Measurements from ENCODE around the gene PPP6R3. TPM values are rescaled to one million over a fixed set of nuclear protein-coding genes. Genes with fewer than 3 reads are reported as not detected.
"Not testable (repeated sequence)": the region's sequence is repeated elsewhere in the genome, so short reads cannot be mapped to it uniquely, and the experiment has no call there.

Gene PPP6R3
- total RNA-seq, 1 experiment from 2014 or later = 122 TPM

DNA sequence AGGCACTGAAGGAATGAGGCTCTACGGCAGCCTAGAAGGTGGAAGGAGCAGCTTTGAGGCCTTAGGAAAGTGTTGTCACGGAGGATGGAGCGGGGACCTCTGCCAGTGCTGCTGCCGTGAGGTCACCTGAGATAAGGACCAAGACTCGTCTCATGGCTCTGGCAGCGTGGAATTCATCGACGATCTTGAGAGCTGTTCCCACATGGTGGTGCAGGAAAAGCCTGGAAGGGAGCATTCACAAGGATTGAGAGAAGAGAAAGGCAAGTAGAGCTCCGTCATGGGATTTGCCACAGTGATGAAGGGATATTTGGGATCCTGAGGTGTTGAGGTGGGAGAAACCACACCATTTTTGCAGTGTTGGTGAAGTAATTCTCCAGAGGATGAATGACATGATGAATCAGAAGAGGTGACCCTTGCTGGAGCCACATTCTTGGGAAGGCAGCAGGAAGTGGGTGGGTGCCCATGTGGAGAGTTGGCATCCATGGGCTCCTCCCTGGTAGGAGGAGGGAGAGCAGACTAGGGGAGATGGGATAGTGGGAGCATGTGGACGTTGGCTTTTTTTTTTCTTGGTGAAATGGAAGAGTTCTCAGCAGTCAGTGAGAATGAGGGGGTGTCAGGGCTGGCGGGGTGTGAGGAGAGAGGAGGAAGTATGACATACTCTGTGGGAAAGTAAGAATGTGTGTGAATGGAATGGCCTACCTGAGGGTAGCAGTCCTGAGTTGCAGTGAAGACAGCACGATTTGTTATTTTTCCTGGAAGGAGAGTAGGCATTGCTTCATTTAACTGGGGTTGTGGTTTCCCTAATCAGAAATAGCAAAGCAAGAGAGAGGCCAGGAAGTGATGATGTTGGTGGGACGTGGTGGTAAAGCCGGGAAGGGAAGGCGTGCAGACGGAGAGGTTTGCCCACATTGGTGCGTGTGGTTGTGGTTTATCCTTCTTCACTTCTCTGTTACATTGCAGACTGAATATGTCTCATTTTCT is 11.1 kb downstream of the PPP6R3 start:
- BruUV-seq (replicated peaks) = no TSS peak
- DNase-seq = no peak
- no peaks in the 10 kb centered on the region for H3K9me3 Mint-ChIP-seq (ENCODE audit: low read depth, unreplicated experiment)
- peaks cover 11% of the 10 kb centered on the region for H3K36me3 Mint-ChIP-seq (ENCODE audit: insufficient read depth, unreplicated experiment)
- no peaks in the 10 kb centered on the region for H3K27me3 Mint-ChIP-seq (ENCODE audit: unreplicated experiment)
- TF ChIP-seq, protein P1, sequence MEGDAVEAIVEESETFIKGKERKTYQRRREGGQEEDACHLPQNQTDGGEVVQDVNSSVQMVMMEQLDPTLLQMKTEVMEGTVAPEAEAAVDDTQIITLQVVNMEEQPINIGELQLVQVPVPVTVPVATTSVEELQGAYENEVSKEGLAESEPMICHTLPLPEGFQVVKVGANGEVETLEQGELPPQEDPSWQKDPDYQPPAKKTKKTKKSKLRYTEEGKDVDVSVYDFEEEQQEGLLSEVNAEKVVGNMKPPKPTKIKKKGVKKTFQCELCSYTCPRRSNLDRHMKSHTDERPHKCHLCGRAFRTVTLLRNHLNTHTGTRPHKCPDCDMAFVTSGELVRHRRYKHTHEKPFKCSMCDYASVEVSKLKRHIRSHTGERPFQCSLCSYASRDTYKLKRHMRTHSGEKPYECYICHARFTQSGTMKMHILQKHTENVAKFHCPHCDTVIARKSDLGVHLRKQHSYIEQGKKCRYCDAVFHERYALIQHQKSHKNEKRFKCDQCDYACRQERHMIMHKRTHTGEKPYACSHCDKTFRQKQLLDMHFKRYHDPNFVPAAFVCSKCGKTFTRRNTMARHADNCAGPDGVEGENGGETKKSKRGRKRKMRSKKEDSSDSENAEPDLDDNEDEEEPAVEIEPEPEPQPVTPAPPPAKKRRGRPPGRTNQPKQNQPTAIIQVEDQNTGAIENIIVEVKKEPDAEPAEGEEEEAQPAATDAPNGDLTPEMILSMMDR (IDR thresholded peaks at IDR 0.05; ENCODE audit: unreplicated experiment) = no peak
- CTCF ChIA-PET = no interaction called here
- intact Hi-C loops (cut with micrococcal nuclease; ENCODE audit: unreplicated experiment) = no loop called here
- H3K27ac Mint-ChIP-seq (ENCODE audit: unreplicated experiment) = no peak overlapping the region
- H3K4me3 Mint-ChIP-seq (ENCODE audit: low read depth, unreplicated experiment) = no peak overlapping the region
- H3K4me1 Mint-ChIP-seq (ENCODE audit: low read depth, unreplicated experiment) = peaks cover 53% of the 10 kb centered on the region

DNA sequence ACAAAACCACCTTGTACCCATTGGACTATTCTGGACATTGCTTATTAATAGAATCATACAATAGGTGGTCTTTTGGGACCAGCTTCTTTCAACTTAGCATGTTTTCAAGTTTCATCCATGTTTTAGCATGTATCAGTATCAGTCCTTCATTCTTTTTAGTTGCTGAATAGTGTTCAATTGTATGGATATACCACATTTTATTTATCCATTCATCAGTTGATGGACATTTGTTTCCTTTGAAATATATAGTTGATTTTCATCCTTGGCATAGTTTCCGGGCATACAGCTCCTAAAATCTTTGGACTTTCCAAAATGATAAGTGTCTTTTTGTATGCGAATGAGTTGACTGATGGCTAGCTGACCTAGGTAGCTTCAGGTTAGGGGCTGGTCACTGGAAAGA is 12.2 kb downstream of the PPP6R3 start:
- TF ChIP-seq, protein P1 (IDR thresholded peaks at IDR 0.05; ENCODE audit: unreplicated experiment) = no peak
- H3K36me3 Mint-ChIP-seq (ENCODE audit: insufficient read depth, unreplicated experiment) = peaks cover 11% of the 10 kb centered on the region
- H3K4me3 Mint-ChIP-seq (ENCODE audit: low read depth, unreplicated experiment) = no peak overlapping the region
- no peaks in the 10 kb centered on the region for H3K9me3 Mint-ChIP-seq (ENCODE audit: low read depth, unreplicated experiment)
- peaks cover 45% of the 10 kb centered on the region for H3K4me1 Mint-ChIP-seq (ENCODE audit: low read depth, unreplicated experiment)
- intact Hi-C loops (cut with micrococcal nuclease; ENCODE audit: unreplicated experiment) = no loop called here
- H3K27ac Mint-ChIP-seq (ENCODE audit: unreplicated experiment) = no peak overlapping the region
- no peaks in the 10 kb centered on the region for H3K27me3 Mint-ChIP-seq (ENCODE audit: unreplicated experiment)
- BruUV-seq (replicated peaks) = no TSS peak
- DNase-seq = no peak
- CTCF ChIA-PET = no interaction called here

DNA sequence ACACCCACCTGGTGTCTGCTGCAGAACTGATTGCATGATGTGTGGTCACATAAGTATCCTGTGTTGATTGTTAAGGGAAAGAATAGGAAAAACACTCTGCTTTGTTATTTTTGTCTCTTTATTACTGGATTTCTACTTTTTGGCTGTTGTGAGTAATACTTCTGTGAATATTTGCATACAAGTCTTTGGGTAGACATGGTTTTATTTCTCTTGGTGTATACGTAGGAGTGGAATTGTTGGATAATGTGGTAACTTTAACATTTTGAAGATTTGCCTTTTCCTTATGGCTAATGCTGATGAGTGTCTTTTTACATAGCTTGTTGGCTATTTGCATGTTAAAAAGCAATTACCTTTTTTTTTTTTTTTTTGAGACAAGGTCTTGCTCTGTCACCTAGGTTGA is 13.1 kb downstream of the PPP6R3 start:
- Mint-ChIP-seq H3K9me3 (ENCODE audit: low read depth, unreplicated experiment) (no peaks in the 10 kb centered on the region), H3K27me3 (ENCODE audit: unreplicated experiment) (no peaks in the 10 kb centered on the region), H3K4me1 (ENCODE audit: low read depth, unreplicated experiment) (peaks cover 36% of the 10 kb centered on the region), H3K4me3 (ENCODE audit: low read depth, unreplicated experiment) (no peak overlapping the region), H3K27ac (ENCODE audit: unreplicated experiment) (no peak overlapping the region), H3K36me3 (ENCODE audit: insufficient read depth, unreplicated experiment) (peaks cover 4% of the 10 kb centered on the region)
- no peak for DNase-seq
- CTCF ChIA-PET = no interaction called here
- no TSS peak for BruUV-seq (replicated peaks)
- TF ChIP-seq, protein P1 (IDR thresholded peaks at IDR 0.05; ENCODE audit: unreplicated experiment) = no peak
- intact Hi-C loops (cut with micrococcal nuclease; ENCODE audit: unreplicated experiment) = no loop called here

DNA sequence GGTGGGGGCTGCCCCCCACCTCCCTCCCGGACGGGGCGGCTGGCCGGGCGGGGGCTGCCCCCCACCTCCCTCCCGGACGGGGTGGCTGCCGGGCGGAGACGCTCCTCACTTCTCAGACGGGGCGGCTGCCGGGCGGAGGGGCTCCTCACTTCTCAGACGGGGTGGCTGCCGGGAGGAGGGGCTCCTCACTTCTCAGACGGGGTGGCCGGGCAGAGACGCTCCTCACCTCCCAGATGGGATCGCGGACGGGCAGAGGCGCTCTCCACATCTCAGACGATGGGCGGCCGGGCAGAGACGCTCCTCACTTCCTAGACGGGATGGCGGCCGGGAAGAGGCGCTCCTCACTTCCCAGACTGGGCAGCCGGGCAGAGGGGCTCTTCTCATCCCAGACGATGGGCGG is 15.1 kb downstream of the PPP6R3 start:
- CTCF ChIA-PET; H3K9me3 Mint-ChIP-seq (ENCODE audit: low read depth, unreplicated experiment); H3K27ac Mint-ChIP-seq (ENCODE audit: unreplicated experiment); H3K4me3 Mint-ChIP-seq (ENCODE audit: low read depth, unreplicated experiment); intact Hi-C loops (cut with micrococcal nuclease; ENCODE audit: unreplicated experiment); BruUV-seq (replicated peaks); H3K27me3 Mint-ChIP-seq (ENCODE audit: unreplicated experiment); H3K36me3 Mint-ChIP-seq (ENCODE audit: insufficient read depth, unreplicated experiment); DNase-seq: not testable (repeated sequence)
- H3K4me1 Mint-ChIP-seq (ENCODE audit: low read depth, unreplicated experiment) = peaks cover 27% of the 10 kb centered on the region

DNA sequence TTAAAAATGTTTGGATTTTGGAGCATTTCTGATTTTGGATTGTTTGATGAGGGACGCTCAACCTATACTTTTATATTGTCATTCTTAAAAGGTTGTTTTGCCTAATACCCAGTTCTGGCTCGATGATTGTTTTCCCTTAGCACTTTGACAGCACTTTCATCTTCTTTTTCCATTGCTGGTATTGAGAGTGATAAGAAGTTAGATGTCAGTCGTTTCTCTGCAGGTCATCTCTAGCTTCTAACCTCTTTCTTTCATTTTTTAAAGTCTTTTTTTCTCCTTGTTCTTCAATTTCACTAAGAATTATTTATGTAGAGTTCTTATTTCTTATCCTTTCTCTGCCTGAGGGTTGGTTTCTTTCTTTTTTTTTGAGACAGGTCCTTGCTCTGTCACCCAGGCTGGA is 18.8 kb downstream of the PPP6R3 start:
- Mint-ChIP-seq H3K27ac (ENCODE audit: unreplicated experiment) (no peak overlapping the region), H3K4me1 (ENCODE audit: low read depth, unreplicated experiment) (peaks cover 21% of the 10 kb centered on the region), H3K27me3 (ENCODE audit: unreplicated experiment) (no peaks in the 10 kb centered on the region), H3K9me3 (ENCODE audit: low read depth, unreplicated experiment) (no peaks in the 10 kb centered on the region), H3K4me3 (ENCODE audit: low read depth, unreplicated experiment) (no peak overlapping the region), H3K36me3 (ENCODE audit: insufficient read depth, unreplicated experiment) (no peaks in the 10 kb centered on the region)
- CTCF ChIA-PET = no interaction called here
- no TSS peak for BruUV-seq (replicated peaks)
- TF ChIP-seq, protein P1 (IDR thresholded peaks at IDR 0.05; ENCODE audit: unreplicated experiment) = no peak
- DNase-seq = no peak
- intact Hi-C loops (cut with micrococcal nuclease; ENCODE audit: unreplicated experiment) = no loop called here
